A673 (cell line): Measurements from ENCODE around the gene DCAF7. TPM values are rescaled to one million over a fixed set of nuclear protein-coding genes. Genes with fewer than 3 reads are reported as not detected.
A peak's percentile ranks its signal among the peaks of the same experiment; 100 is the strongest.

Source experiments
- BruUV-seq: library from RNA; stranded (reverse); fragments of 400-500 nt; replicated peaks from 2 replicates; lab custom pipeline; 2021; lab: Mats Ljungman, UMichigan
- CTCF ChIA-PET: fragments of 300-600 bp; sonication (Branson Sonifier 250); formaldehyde crosslinking; loops from one replicate; lab custom pipeline; 2022; ENCODE audit warnings: antibody characterized with exemption; lab: Charles Lee
- POLR2A ChIA-PET: fragments of 300-600 bp; sonication (Branson Sonifier 250); formaldehyde crosslinking; loops from one replicate; lab custom pipeline; 2022; ENCODE audit warnings: antibody characterized with exemption; ENCODE audit not compliant: low non-redundant PET; lab: Charles Lee
- DNase-seq: peaks from one replicate; pipeline ENCODE4 v3.0.0-alpha.2; 2015; ENCODE audit warnings: low spot score
- H3K27ac ChIP-seq: fragments of 200-600 bp; sonication (generic); 2 replicates; pipeline ENCODE4 v1.5.1; 2016; ENCODE audit warnings: mixed run types, low read depth, mild to moderate bottlenecking, mixed read lengths, antibody characterized with exemption, low read length; ENCODE audit not compliant: poor library complexity, severe bottlenecking
- H3K27me3 ChIP-seq: fragments of 200-600 bp; sonication (generic); replicated peaks from 2 replicates; pipeline ENCODE4 v1.6.1; 2017; ENCODE audit warnings: mixed run types, low read depth, mild to moderate bottlenecking, mixed read lengths, antibody characterized with exemption, low read length; ENCODE audit not compliant: insufficient read depth, poor library complexity
- H3K36me3 ChIP-seq: fragments of 200-600 bp; sonication (generic); 2 replicates; pipeline ENCODE4 v1.6.1; 2016; ENCODE audit warnings: mixed run types, mild to moderate bottlenecking, mixed read lengths, antibody characterized with exemption, low read length; ENCODE audit not compliant: insufficient read depth, poor library complexity, severe bottlenecking
- H3K4me1 ChIP-seq: fragments of 200-600 bp; sonication (generic); 2 replicates; pipeline ENCODE4 v1.6.1; 2017; ENCODE audit warnings: mixed run types, mild to moderate bottlenecking, mixed read lengths, antibody characterized with exemption, low read length; ENCODE audit not compliant: insufficient read depth, poor library complexity, severe bottlenecking
- H3K4me3 ChIP-seq: fragments of 200-600 bp; sonication (generic); 2 replicates; pipeline ENCODE4 v1.5.1; 2016; ENCODE audit warnings: low read depth, mixed run types, mild to moderate bottlenecking, mixed read lengths, low read length; ENCODE audit not compliant: poor library complexity, severe bottlenecking
- H3K9me3 ChIP-seq: fragments of 200-600 bp; sonication (generic); 2 replicates; pipeline ENCODE4 v1.6.1; 2016; ENCODE audit warnings: mixed run types, low read depth, mild to moderate bottlenecking, mixed read lengths, antibody characterized with exemption, low read length; ENCODE audit not compliant: poor library complexity, severe bottlenecking
- CTCF ChIP-seq: fragments of 300-800, 200-600 bp; sonication (generic); conservative IDR thresholded peaks from 2 replicates; pipeline ENCODE4 v1.5.1; 2017; ENCODE audit warnings: low read depth, mild to moderate bottlenecking, antibody characterized with exemption, low read length, moderate library complexity, mixed read lengths
- EZH2 ChIP-seq: fragments of 200-600 bp; sonication (generic); IDR thresholded peaks from 2 replicates; pipeline ENCODE4 v1.6.1; 2017; ENCODE audit warnings: borderline replicate concordance, low read depth, mild to moderate bottlenecking, mixed read lengths, antibody characterized with exemption, low read length; ENCODE audit not compliant: poor library complexity, severe bottlenecking
- intact Hi-C: fragments of 100-400 bp; cut with micrococcal nuclease; formaldehyde crosslinking; loops from one replicate; pipeline ENCODE4 v1.10.0; 2022; ENCODE audit not compliant: unreplicated experiment
- total RNA-seq: library from RNA; stranded (reverse); gene quantifications from 2 replicates; pipeline ENCODE4 v1.2.3, GENCODE V29; 2021

DCAF7 gene
- total RNA-seq, 1 experiment from 2014 or later: 116 TPM

- Histone ChIP-seq H3K36me3 (no peaks in the 10 kb centered on the region), H3K4me3 (peak overlapping the region; percentile 90), H3K27me3 (no peaks in the 10 kb centered on the region), H3K4me1 (peaks cover 4% of the 10 kb centered on the region), H3K27ac (peak overlapping the region; percentile 91), H3K9me3 (no peaks in the 10 kb centered on the region)
- TSS peak; percentile 77 for BruUV-seq
- no peak for DNase-seq
- POLR2A ChIA-PET: no interaction called here
- intact Hi-C loops: no loop called here
- CTCF ChIA-PET: no interaction called here
- TF ChIP-seq EZH2: no peak
- no peak for TF ChIP-seq CTCF
These were observed 860 bp upstream of the DCAF7 start for GRCh38 chr17:63549289-63549945.

GRCh38 chr17:63550817-63551639 lies 751 bp downstream of the DCAF7 start:
- ChIA-PET POLR2A (interaction anchor here (0.5 to 0.7 kb wide), 2 partner anchors 45 to 91 kb away, joined by 9 to 23 read pairs; no protein-coding TSS in a partner anchor), CTCF (interaction anchor here (0.5 kb wide), 1 partner anchor 192 kb away, joined by 4 read pairs; no protein-coding TSS in a partner anchor)
- no peak for TF ChIP-seq EZH2
- no peak for TF ChIP-seq CTCF
- Histone ChIP-seq H3K9me3 (no peaks in the 10 kb centered on the region), H3K36me3 (no peaks in the 10 kb centered on the region), H3K27me3 (no peaks in the 10 kb centered on the region), H3K4me1 (peaks cover 4% of the 10 kb centered on the region), H3K27ac (peak overlapping the region; percentile 91), H3K4me3 (peak overlapping the region; percentile 90)
- TSS peak; percentile 37 for BruUV-seq
- DNase-seq: peak; percentile 78
- intact Hi-C loops: no loop called here

- Histone ChIP-seq H3K4me1 (peaks cover 4% of the 10 kb centered on the region), H3K4me3 (peak overlapping the region; percentile 90), H3K36me3 (no peaks in the 10 kb centered on the region), H3K27ac (peak overlapping the region; percentile 91), H3K9me3 (no peaks in the 10 kb centered on the region), H3K27me3 (no peaks in the 10 kb centered on the region)
- ChIA-PET CTCF (no interaction called here), POLR2A (no interaction called here)
- DNase-seq: no peak
- TF ChIP-seq CTCF: no peak
- TF ChIP-seq EZH2: no peak
- intact Hi-C loops: no loop called here
- no TSS peak for BruUV-seq
These were observed 1.9 kb downstream of the DCAF7 start for GRCh38 chr17:63552211-63552610.
